GM19240 (cell line): ENCODE data around the gene RALGAPA2.

Experiments
- DNase-seq: peaks from one replicate; pipeline ENCODE4 v3.0.0; 2011; ENCODE audit warnings: low spot score; ENCODE audit not compliant: insufficient read length

Gene RALGAPA2

DNA sequence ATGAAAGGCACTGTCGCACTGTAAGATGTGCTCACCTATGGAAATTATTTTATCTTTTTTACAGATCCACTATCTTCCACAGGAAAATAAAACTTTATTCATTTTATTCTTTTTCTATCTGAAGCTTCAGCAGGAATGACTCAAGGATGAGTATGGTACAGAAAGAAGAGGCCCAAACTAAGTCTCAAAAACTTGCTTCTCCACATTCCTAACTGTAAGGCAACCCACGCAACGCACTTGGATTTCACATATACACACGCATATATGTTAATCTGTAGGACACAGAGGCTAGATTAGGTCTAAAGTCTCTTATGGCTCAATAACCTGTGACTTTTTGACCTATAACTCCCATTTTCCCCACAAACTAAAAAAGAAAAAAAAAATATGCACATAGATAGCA, 81.9 kb downstream of the RALGAPA2 start:
- DNase-seq, result no peak

DNA sequence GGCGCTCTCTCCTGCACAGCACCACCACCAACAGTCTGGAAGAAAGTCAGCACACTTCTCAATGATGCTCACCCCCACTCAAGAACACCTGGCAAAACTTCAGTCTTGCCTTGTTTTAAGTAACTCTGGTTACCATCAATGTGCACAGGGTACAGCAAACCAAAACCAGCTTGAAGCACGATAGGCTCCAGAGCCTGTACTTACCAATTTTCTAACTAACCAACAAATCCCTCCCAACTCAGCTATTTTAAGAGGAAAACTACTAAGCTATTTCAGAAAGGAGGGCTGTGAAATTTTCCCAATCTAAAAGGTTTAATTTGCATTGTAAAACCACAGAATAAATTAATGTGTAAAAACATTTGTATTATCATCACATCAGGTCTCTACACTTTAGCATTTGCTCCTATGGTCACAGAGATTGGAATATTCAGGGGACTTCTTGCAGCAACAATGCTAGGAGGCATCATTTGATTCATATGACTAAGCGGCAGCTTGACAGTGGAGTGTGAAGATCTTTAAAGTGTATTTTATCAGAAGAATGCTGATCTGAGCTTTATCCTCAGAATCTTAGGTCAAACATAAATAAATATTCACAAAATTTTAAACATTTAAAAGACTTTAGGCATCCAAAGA, 82.8 kb downstream of the RALGAPA2 start:
- no peak for DNase-seq

DNA sequence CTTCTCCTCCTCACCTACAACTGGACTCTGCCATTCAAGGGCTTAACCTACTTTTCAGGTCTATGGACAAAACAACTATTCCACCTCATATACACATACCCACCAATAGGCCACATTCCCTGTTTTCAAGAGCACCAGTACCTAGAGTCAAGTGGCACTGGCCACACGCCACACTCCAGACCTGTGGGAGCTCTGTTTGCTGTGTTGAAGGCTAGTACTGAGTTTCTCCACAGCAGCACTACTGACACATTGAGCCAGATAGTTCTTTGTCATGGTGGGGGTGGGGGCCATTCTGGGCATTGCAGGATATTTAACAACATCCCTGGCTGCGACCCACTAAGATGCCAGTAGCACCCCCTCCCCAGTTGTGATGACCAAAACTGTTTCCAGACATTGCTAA, 84.1 kb downstream of the RALGAPA2 start:
- no peak for DNase-seq

DNA sequence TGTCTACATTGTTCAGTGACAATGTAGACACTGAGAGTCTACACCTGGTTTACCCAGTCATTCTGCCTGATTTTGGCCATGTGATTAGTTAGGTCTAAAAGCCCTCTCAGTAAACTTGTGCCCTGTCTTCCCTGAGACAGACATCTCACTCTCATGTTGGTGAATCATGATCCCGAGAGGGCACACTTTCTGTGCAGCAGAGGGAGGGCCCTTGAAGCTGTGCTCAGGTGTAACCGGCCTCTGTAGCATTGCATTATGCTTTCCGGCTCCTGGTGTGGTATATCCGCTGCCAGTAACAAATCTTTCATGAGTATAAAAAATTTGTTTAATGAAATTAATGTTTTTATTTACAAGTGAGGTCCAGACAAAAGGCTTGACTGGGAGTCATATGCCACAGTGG, 85.0 kb downstream of the RALGAPA2 start:
- no peak for DNase-seq

DNA sequence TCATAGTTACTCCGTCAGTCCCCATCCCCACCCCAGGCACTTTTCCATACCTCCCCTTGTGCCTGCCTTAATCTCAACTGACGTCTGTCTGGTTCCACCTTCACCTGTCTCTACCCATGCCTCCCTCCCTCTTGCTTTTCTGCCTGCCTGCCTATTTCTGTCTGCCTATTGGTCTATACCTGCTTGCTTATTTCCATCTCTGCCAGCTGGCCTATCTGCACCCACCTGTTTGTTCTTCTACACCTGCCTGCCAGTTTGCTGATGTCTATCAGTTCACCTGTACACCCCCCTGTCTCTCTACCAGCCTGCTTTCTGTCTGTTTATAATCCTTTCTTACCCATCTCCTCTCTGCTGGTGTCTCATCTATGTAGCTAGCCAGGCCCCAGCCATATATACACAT, 87.5 kb downstream of the RALGAPA2 start:
- no peak for DNase-seq

DNA sequence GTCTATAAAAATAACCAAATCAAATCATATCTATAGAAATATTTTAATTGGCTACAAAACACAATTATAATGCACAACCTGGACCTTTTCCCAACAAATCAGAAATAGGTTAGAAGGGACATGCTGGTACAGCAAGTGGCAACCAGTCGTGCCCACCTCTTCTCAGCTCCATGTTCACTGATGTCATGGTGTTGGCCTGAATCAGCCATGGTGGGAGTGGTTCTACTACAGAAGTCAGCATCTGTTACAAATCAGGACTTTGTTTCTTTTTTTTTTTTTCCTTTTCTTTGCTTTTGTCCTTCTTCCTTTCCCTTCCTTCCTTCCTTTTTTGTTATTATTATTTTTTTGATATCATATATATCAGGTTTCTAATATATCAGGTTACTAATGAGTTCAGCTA, 91.2 kb downstream of the RALGAPA2 start:
- DNase-seq, result no peak

DNA sequence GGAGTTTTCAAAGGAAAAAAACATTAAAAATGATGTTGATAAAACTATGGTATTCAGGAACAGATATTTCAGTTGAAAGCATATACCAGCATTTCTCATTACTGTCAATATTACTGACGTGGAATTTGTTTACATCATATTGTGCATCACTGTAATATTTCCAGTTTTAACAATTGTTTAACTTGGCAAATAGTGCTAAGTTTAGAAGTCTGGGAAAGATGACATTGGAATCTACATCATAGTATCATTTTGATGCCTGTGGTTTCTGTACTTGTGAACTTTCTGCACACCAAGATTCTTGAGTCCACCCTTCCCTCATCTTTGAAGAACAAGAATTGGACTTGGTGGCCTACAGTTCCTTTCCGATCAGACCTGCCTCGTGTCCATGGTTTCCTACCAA, 98.1 kb downstream of the RALGAPA2 start:
- DNase-seq, result no peak

DNA sequence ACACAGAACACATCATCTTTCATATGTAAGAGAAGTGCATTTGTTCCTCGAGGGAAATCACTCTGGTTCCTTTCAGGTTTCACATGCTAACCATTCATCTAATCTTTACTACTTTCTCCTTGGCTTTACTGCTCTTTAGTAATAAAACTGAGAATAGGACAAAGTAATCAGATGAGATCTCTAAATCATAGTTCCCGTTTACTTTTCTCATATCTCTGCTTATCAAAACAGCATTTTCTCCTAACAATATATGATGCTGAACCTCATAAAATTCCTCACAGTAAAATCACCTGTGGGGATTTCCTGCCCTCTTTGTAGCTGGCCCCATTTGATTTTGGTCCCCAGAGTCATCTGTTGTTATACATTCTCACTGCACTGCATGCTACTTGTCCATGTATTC, 100.2 kb downstream of the RALGAPA2 start:
- DNase-seq, result no peak

DNA sequence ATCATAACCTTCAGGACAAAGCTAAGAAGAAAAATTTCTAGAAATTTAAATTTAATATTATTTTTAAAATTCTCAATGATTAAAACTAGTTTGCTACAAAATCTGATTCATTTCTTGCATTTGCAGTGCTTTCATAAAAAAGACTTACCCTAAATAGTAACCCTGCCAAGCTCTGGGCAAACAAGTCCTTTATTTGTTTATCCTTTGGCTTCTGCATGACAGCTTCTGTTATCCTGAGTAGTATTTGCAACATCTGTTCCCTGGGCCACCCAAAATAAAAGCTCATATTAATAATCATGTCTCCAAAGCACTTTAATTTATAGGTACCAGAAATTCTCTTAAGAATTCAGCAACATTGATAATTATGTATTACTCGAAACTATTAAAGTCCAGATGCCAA, 101.3 kb downstream of the RALGAPA2 start:
- no peak for DNase-seq

DNA sequence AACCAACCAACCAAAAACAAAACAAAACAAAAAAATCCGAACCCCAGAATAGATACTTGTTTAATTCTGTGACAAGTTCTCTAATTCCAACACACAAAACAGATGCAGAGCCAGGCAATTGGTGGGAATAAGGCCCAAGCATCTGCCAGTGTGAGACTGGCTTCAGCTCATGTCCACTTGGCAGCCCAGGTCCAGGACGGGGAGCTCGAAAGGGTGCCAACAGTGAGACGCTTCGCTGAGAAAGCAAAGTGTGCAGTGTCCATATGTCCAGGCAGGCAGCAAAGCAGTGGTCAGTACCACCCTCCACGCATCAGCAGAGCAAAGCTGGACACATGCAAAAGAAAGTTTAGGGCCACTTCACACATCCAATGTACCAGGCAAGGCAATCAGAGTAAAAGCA, 102.9 kb downstream of the RALGAPA2 start:
- no peak for DNase-seq

DNA sequence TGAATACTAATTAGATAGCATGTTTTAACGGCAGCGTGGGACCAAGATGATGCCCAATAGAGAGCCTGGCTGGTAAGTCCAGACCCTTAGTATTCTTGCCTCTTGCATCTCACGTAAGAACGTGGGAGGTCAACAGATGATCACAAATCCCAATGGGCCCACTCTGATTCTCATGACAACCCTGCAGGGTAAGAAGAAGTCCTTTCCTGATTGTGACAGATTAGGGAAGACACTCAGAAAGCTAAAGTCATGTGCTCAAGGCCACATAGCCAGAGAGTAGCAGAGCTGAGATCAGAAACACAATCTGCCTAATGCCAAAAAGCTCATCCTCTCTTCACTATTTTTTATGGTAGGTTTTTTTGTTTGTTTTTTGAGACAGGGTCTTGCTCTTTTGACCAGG, 103.8 kb downstream of the RALGAPA2 start:
- no peak for DNase-seq

DNA sequence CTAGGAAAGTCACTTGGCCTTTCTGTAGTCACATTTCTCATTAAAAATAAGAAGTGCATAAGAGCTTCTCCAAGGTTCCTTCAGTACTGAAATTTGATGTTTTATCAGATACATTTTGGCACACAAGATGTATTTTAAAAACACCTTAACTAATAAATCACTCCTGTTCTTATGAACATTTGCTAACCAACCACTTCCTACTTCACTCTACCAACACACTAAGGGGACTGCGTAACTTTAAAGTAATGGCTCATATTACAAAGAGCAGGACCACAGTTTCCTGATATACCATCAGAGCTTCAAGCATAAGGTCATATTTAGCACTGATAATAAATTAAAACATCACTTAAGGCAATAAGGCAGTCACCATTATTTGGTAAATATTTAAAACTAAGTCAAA, 104.4 kb downstream of the RALGAPA2 start:
- no peak for DNase-seq

DNA sequence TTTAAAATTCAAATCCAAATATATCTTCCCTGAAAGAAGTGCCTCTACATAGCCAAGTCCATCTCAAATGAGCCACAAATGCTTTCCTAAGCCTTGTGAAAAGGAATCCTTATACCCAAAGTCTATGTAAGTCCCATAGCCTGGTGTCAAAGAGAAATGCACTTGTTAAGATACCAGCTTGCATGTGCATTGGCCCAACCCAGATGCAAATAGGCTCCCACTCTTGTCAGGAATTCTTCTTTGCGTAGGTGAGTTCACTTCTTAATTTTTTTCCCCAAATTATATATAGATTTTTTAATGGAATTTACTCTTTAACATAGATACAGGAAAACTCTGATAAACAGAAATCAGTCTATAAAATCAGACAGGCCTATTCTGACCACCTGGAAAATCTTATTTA, 105.6 kb downstream of the RALGAPA2 start:
- no peak for DNase-seq

DNA sequence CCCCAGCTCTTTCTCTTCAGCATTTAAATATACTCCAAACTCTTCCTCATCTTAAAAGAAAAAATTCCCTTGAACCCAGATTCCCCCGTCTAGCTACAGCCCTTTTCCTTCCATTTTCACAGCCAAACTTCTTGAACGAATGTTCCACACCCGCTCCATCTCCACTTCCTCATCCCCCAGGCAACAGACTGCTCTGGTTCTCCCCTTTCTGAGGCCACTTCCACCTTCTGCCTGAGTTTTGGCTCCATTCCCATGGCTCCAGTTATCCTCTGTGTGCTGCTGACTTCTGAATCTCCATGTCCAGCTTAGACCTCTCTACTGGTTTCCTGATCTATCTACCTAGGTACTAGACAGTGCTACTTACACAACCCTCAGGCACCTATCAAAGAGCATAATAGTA, 106.4 kb downstream of the RALGAPA2 start:
- DNase-seq, result no peak

DNA sequence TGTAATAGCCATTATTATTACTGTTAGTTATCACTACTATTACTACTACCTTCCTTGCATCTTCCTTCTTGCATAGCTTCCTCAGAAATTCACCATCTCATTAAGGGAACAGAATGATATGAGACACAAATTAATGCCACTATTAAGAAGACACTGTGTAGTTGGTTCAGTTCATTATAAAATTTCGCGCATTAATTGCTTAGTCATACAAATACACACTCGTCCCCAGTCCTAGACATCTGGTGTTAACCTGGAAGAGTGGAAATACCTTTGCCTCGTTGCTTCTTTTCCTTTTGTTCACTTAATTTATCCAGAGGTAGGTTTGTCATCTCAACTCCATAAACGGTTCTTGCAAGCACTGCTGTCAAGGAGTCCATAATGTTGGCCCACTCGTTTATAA, 107.5 kb downstream of the RALGAPA2 start:
- DNase-seq, result no peak

DNA sequence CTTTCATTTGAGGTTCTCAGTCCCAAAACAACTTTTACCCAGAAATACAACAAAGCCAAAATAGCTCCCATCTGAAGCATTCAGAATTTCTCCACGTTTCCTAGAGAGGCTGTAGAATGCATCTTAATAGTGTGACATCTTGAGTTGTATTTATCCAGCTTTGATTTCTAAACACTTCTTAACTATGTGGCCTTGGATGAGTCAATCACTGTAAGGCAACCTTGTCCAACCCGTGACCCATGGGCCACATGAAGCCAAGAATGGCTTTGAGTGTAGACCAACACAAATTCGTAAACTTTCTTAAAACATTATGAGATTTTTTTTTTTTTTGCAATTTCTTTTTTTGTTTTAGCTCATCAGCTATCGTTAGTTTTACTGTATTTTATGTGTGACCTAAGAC, 108.1 kb downstream of the RALGAPA2 start:
- no peak for DNase-seq

DNA sequence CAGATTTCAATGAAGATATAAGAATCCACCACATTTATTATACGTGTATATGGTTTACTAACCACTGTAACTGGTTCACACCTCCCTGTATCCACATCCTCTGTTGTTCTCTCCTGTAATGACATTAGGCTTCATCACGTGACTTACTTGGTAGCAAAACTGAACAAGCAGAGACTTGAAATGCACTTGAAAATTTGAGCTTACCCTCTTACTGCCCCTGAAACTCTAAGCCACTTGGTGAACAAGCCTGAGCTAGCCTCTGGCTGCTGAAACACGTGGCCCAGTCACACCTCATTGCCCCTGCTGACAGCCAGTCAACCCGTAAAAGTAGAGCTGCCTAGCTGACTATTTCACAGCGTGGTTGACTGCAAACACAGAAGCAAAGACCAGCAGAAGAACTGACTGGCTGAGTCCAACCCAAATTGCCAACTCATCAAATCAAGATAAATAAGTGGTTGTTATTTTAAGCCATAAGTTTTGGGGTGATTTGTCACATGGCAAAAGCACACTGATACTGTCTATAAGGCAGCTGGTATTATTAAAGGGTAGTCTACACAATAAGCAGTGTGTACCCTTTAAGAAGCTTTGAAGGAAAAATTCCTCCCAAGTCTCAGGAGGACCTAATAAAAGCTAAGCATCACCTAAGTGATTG, 109.0 kb downstream of the RALGAPA2 start:
- peak; percentile 58 for DNase-seq

DNA sequence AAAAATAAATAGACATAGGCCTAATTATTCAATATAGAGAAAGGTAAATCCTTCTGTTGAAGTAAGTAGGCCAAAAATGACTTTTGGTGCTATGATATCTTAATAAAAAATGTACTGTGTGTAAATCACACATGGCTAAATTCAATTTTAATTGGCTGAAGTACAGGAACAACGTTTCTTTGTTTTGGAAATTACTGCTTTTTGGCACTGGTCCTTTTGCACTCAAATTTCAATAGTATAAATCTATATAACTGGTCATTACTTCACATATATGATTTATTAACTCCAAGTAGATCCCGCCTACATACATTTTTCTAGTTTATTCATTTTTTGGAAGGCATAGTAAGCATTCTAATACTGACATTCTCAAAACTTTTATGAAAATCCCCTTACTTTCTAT, 114.5 kb downstream of the RALGAPA2 start:
- DNase-seq, result no peak

DNA sequence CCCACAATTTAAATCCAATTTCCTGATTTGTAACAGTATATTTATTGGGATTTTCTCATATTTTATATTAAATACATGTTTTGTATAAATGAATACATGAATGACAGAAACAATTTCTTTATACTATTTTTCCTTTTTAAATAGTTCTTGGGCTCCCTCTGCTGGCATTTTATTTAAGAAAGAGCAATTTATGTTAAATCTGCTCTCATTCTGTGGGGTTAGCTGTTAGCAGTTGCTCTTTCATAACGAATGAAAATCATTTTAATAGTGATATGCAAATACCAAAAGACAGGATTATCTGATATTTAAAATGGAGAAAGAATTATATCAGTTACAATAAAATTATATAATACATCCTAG, 118.3 kb downstream of the RALGAPA2 start:
- DNase-seq, result no peak

DNA sequence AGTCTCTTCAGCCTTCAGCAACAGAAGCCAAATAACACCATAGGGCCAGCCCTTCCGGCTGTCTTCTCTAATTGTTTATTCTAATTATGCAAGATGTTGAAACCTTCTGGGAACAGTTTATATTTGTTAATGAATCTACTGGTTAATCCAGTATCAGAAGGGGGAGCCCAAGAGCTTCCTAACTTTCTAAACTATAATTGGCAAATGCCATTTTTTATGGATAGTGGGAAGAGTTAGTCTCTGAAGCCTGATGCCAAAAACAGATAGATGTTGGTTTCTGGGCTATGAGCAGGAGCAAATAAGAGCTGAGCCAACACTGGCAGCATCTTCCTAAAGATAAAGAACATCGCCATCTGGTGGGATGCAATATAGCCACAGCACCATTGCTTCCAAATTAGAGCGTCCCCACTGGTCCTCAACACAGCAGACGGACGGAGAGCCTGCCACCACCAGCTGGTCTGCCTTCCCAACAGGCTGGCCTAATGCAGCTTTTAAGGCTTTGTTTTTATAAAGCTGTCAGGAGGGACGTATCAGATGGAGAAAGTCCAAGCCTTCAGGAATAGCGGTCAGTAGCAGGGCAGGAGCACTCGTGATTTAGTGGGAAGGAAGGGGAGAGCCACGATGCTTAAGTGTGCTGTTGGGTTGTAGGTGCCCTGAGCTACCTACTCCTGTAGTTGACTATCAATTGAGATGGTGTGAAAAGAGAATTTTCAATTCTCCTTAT, 118.8 kb downstream of the RALGAPA2 start:
- no peak for DNase-seq

DNA sequence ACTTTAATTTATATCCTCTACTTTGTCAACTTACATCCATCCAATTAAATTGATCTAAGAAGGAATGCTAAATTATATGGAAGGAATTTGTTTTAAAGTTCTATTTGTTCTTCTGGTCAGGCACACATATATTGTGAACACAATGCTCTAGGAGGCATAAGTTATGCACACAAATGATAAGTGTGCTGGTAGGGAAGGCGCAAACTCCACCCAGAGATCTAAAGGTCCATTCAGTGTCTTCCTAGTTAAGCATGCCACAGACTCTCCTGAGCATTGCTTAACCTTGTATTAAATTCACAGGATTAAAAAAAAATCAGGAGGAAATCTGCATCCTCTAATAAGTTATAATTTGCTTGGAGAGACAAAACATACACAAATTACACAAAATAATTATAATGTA, 127.3 kb downstream of the RALGAPA2 start:
- DNase-seq, result no peak

DNA sequence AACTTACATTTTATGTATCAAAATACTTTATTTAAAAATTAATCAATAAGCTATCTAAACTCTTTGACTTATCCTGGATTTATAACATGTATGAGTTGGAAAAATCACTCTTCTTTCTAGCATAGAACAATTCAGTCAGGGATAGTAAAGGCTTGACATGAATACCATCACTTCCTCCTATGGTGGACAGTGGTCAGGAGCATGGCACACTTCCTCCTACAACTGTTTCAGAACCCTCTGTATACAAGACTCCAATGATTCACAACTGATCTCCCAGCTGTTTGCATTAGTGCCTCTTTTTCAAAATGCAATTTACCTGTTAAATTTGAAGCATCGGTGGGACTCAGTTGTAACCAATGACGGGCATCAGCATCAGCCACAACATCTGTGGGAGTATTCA, 129.7 kb downstream of the RALGAPA2 start:
- DNase-seq, result no peak

DNA sequence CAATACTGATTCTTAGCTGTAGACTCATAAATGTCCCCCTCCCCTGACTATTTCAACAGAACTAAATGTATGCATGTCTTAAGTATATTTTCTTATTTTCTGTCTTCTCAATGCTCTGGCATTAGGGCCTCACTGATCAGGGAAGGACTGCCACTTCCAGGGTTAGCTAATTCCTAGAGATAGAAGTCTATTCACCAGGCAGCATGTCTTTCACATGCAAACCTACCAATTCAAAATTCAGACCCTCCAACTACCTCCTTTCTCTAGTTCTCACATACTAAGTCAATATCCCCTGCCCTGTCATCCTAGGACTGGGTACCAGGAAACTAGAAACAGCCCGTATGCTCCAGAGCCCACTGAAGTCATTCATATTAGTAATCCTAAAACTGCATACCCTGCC, 132.3 kb downstream of the RALGAPA2 start:
- no peak for DNase-seq
